Activated T-cell treated with anti-CD3 and anti-CD28 coated beads, Interleukin-2, amount 50 U/mL, for 4 hours (primary cell): ENCODE data around the gene GNG4. TPM values are rescaled to one million over a fixed set of nuclear protein-coding genes. Genes with fewer than 3 reads are reported as not detected.
"Not testable (repeated sequence)": the region's sequence is repeated elsewhere in the genome, so short reads cannot be mapped to it uniquely, and the experiment has no call there.

Source experiments
- ATAC-seq, 2 donors: fragments of 200-7000 bp; cut with Tn5 transposase; one replicate each; pipeline ENCODE4 v1.10.0; 2021
- DNase-seq: peaks from one replicate; pipeline ENCODE4 v3.0.0-alpha.2; 2020
- H3K27me3 Mint-ChIP-seq: one replicate; pipeline ENCODE4 v1.8.0; 2021; ENCODE audit warnings: low read depth, mixed read lengths
- H3K36me3 Mint-ChIP-seq: one replicate; pipeline ENCODE4 v1.8.0; 2022; ENCODE audit warnings: mixed read lengths; ENCODE audit not compliant: insufficient read depth
- H3K4me1 Mint-ChIP-seq: one replicate; pipeline ENCODE4 v1.8.0; 2021; ENCODE audit warnings: low read depth, mixed read lengths
- H3K4me3 Mint-ChIP-seq: one replicate; pipeline ENCODE4 v1.8.0; 2021; ENCODE audit warnings: mild to moderate bottlenecking, moderate library complexity, mixed read lengths
- H3K9me3 Mint-ChIP-seq: one replicate; pipeline ENCODE4 v1.8.0; 2021; ENCODE audit warnings: mixed read lengths
- total RNA-seq, 3 donors: library from RNA; stranded (reverse); gene quantifications; one replicate each; pipeline ENCODE4 v1.2.1, GENCODE V29; 2021

The GNG4 gene
- total RNA-seq, 3 donors from 2014 or later, result 0.26 to 1.4 (median 0.58) TPM

DNA sequence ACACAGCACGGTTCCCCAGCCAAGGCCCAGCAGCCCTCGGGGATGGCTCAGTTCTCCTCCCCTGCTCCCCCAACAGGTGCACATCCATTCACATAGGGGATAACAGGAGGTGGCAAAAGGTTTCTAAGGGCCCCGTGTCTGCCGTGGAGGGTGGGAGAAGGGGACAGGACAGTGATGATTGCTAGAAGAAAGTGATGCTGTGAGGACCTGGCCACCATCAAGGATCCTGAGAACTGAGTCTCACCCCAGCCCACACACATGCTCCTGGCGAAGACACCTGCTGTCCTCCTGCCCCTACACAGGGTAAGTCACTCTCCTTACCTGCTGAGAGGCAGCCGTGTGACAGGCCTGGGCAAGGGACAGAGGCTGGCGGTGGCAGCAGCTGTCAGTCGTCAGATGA, 54.5 kb downstream of the GNG4 start:
- Mint-ChIP-seq H3K27me3 (peaks cover 11% of the 10 kb centered on the region), H3K4me1 (peaks cover 6% of the 10 kb centered on the region), H3K36me3 (no peaks in the 10 kb centered on the region), H3K9me3 (no peaks in the 10 kb centered on the region), H3K4me3 (no peak overlapping the region)
- no peak for DNase-seq
- ATAC-seq, result peak in 1 of 2 donors; percentile 14

DNA sequence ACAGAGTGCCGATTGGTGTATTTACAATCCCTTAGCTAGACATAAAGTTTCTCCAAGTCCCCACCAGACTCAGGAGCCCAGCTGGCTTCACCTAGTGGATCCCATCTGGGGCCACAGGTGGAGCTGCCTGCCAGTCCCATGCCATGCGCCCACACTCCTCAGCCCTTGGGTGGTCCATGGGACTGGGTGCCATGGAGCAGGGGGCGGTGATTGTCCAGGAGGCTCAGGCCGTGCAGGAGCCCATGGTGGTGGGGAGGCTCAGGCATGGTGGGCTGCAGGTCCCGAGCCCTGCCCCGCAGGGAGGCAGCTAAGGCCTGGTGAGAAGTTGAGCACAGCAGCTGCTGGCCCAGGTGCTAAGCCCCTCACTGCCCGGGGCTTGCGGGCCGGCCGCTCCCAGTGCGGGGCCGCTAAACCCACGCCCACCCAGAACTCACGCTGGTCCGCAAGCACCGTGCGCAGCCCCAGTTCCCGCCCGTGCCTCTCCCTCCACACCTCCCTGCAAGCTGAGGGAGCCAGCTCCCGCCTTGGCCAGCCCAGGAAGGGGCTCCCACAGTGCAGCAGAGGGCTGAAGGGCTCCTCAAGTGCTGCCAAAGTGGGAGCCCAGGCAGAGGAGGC, 55.2 kb downstream of the GNG4 start:
- DNase-seq, H3K9me3 Mint-ChIP-seq, H3K4me1 Mint-ChIP-seq, H3K36me3 Mint-ChIP-seq, ATAC-seq, H3K4me3 Mint-ChIP-seq: not testable (repeated sequence)
- peaks cover 11% of the 10 kb centered on the region for H3K27me3 Mint-ChIP-seq

DNA sequence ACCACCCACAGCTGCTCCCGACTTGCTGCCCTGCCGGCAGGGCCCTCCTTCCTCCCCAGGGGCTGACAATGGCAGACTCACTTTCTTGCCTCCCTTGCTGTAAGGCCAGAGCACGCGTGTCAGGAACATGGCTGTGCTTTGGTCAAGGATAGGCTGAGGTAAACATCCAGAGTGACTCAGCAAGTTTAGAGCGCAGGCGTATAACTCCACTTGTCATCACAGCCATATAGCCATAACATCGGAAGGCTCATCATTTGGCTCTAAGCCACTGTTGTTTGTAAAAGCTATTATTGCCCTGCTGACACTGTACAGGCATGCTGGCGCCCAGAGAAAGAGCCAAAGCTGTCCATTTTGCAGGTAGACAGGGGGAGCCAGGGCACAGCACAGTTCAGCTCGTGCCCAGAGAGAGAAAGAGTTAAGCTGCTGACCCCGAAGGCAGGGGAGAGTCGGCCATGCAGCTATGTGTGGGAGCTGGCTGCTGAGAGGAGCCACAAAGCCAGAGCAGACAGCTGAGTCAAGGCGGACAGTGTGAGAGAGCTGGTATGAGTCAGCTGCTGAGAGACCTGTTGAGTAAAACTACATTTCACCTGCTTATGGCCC, 60.6 kb downstream of the GNG4 start:
- Mint-ChIP-seq H3K36me3 (no peaks in the 10 kb centered on the region), H3K4me1 (peaks cover 5% of the 10 kb centered on the region), H3K9me3 (peaks cover 11% of the 10 kb centered on the region), H3K27me3 (peaks cover 15% of the 10 kb centered on the region), H3K4me3 (no peak overlapping the region)
- ATAC-seq (no peak), DNase-seq (no peak)

DNA sequence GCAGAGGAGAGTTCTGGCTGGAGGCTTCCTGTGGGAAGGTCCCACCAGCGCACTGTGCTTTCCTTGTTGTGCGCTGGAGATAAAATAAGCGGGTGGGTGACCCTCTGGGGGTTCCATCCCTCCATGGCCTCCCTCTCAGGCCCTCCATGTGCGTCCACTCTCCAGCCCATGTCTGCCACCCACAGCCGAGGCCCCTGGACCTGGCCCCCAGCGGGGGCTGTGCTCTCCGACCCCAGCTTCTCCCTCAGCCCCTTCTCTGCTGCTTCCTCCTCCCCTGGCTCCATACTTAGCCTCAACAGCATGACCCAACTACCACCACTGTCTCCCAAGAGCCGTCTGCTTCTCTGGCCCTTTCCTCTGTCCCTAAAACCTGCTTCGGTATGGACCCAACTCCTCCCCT, 61.4 kb downstream of the GNG4 start:
- H3K36me3 Mint-ChIP-seq, result no peaks in the 10 kb centered on the region
- H3K9me3 Mint-ChIP-seq, result peaks cover 11% of the 10 kb centered on the region
- peaks cover 15% of the 10 kb centered on the region for H3K27me3 Mint-ChIP-seq
- no peak overlapping the region for H3K4me3 Mint-ChIP-seq
- DNase-seq (no peak), ATAC-seq (no peak)
- no peaks in the 10 kb centered on the region for H3K4me1 Mint-ChIP-seq

DNA sequence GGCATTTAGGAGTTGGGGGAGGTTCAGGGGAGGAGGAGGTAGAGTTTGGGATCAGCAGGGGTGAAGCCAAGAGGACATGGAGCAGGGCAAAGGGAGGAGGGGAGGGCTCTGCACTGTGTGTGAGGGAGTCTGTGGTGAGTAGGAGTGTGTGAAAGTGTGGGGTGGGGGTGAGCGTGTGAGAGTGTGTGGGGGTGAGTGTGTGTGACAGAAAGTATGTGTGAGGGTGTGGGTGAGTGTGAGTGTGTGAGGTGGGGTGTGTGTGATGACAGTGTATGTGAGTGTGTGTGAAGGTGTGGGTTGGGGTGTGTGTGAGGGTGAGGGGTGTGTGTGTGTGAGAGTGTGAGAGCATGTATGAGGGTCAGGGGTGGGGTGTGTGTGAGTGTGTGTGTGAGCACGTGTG, 62.6 kb downstream of the GNG4 start:
- no peaks in the 10 kb centered on the region for H3K4me1 Mint-ChIP-seq

DNA sequence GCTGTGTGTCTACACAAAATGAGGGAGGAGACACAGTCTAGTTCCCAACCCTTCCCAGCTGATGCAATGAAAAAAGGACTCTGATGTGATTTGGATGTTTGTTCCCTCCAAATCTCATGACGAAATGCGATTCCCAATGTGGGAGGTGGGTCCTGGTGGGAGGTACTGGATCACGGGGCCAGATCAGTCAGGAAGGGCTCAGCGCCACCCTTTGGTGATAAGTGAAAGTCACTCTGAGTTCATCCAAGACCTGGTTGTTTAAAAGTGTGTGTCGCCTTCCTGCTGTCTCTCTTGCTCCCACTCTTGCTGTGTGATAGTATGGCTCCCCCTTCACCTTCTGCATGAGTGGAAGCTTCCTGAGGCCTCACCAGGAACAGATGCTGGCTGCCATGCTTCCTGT, 63.2 kb downstream of the GNG4 start:
- Mint-ChIP-seq H3K4me3 (no peak overlapping the region), H3K27me3 (peaks cover 15% of the 10 kb centered on the region), H3K4me1 (no peaks in the 10 kb centered on the region), H3K9me3 (peaks cover 11% of the 10 kb centered on the region), H3K36me3 (no peaks in the 10 kb centered on the region)
- DNase-seq, result no peak
- ATAC-seq, result no peak

More for the DNA sequence above, 62.6 kb downstream of the GNG4 start:
- DNase-seq (no peak), ATAC-seq (no peak)
- Mint-ChIP-seq H3K9me3 (peaks cover 11% of the 10 kb centered on the region), H3K36me3 (no peaks in the 10 kb centered on the region), H3K4me3 (no peak overlapping the region), H3K27me3 (peaks cover 15% of the 10 kb centered on the region)

DNA sequence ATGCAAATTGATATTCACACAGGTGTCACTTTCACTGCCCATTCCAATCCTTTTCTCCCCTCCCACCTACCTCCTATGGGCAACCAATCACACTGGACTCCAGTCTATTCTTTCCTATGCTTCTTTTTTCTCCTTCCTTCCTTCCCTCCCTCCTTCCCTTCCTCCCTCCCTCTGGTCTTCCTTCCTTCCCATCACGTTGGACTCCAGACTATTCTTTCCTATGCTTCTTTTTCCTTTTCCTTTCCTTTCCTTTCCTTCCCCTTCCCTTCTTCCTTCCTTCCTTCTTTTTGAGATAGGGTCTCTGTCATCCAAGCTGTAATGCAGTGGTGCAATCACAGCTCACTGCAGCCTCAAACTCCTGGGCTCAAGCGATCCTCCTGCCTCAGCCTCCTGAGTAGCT, 64.6 kb downstream of the GNG4 start:
- ATAC-seq (no peak), DNase-seq (no peak)
- H3K9me3 Mint-ChIP-seq, result peaks cover 11% of the 10 kb centered on the region
- peaks cover 7% of the 10 kb centered on the region for H3K27me3 Mint-ChIP-seq
- no peaks in the 10 kb centered on the region for H3K36me3 Mint-ChIP-seq
- H3K4me1 Mint-ChIP-seq, result no peaks in the 10 kb centered on the region
- no peak overlapping the region for H3K4me3 Mint-ChIP-seq

DNA sequence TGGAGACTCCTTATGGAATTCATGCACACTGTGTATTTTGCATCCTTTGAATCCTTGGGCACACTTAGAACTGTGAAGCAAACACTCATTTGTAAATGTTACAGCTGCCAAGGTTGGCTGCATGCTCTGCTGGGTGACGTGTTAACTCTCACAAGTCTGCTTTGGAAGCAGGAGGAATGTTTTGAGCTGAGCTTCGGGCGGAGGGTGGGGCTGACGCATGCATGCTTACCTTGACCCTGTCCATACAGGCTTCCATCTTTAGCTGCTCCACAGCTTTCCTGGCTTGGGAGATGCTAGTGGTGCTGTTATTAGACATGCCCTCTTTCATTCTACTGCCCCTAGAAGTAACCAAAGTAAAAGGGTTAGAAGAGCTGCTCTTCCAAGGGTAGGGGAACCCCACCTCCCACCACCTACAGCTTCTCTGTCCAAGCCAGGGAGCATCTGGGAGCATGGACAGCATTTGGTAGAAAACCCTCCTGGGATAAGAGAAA, 66.0 kb downstream of the GNG4 start:
- Mint-ChIP-seq H3K27me3 (peaks cover 7% of the 10 kb centered on the region), H3K9me3 (peaks cover 3% of the 10 kb centered on the region), H3K36me3 (no peaks in the 10 kb centered on the region), H3K4me3 (no peak overlapping the region), H3K4me1 (no peaks in the 10 kb centered on the region)
- no peak for ATAC-seq
- DNase-seq, result no peak

DNA sequence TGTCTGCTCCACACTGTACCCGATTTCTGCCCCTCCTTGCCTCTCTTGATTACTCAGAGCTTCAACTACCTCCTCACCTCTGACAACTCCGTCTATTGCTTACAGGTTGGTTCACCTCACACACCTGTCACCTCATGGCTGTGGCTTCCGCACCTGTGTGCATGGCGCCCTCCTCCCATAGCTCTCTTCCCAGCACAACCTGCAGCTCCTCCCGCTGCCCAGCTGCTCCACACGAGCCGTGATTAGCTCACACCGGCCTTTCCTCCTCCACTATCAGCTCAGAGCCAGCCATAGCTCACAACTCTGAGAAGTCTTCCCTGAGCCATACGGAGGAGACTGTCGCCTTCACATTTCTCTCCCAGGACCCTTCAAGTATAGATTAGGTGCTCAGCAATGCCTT, 67.5 kb downstream of the GNG4 start:
- Mint-ChIP-seq H3K4me1 (no peaks in the 10 kb centered on the region), H3K9me3 (no peaks in the 10 kb centered on the region), H3K4me3 (no peak overlapping the region), H3K36me3 (no peaks in the 10 kb centered on the region), H3K27me3 (peaks cover 7% of the 10 kb centered on the region)
- ATAC-seq (no peak), DNase-seq (no peak)

DNA sequence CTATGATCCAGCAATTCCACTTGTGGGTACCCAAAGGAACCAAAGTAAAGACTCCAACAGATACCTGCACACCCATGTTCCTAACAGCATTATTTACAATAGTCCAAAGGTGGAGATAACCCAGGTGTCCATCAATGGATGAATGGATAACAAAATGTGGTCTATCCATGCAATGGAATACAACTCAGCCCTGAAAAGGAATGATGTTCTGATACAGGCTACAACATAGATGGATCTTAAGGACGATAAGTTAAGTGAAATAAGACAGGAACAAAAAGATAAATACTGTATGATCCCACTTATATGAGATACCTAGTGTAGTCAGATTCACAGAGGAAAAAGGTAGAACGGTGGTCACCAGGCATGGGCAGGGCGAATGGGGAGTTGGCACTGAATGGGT, 69.7 kb downstream of the GNG4 start:
- no peak overlapping the region for H3K4me3 Mint-ChIP-seq
- peaks cover 5% of the 10 kb centered on the region for H3K27me3 Mint-ChIP-seq

DNA sequence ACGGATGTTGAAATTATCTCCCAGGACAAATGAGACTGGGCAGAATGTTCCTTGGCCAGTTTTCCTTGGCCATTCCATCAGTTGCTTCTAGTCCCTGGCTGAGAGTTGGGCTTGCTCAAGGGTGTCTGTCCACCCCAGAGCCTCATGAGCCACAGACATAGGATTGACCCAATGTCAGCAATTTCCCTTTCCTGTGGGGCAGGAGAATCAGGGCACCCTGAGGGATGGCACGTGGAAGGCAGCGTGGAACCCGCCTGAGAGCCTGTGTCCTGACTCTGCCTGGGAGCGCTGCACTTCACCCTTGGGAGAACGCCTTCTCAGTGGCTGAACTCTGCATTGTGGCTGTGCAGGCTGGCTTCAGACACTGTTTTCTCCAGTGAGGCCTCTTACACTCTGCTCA, 74.0 kb downstream of the GNG4 start:
- peaks cover 2% of the 10 kb centered on the region for H3K27me3 Mint-ChIP-seq

More for the DNA sequence above, 69.7 kb downstream of the GNG4 start:
- ATAC-seq, result no peak
- no peak for DNase-seq
- Mint-ChIP-seq H3K36me3 (no peaks in the 10 kb centered on the region), H3K4me1 (no peaks in the 10 kb centered on the region), H3K9me3 (no peaks in the 10 kb centered on the region)

DNA sequence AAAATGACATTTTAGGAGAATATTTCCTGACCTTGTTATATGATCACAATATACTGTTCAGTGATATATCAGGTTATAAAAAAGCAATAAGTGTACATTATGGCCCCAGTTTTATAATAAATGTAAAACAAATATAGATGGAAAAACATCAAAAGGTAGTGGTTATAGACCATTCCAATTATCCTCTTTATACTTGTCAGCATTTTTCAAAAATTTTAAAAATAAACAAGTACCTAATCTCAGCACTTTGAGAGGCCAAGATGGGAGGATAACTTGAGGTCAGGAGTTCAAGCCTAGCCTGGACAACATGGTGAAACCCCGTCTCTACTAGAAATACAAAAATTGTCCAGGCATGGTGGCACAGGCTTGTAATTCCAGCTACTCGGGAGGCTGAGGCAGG, 75.7 kb downstream of the GNG4 start:
- no peak for DNase-seq
- H3K36me3 Mint-ChIP-seq, result no peaks in the 10 kb centered on the region
- no peak for ATAC-seq
- H3K27me3 Mint-ChIP-seq, result peaks cover 2% of the 10 kb centered on the region
- no peaks in the 10 kb centered on the region for H3K4me1 Mint-ChIP-seq
- no peak overlapping the region for H3K4me3 Mint-ChIP-seq
- no peaks in the 10 kb centered on the region for H3K9me3 Mint-ChIP-seq

More for the DNA sequence above, 74.0 kb downstream of the GNG4 start:
- no peak overlapping the region for H3K4me3 Mint-ChIP-seq
- ATAC-seq (no peak), DNase-seq (no peak)
- H3K9me3 Mint-ChIP-seq, result no peaks in the 10 kb centered on the region
- H3K36me3 Mint-ChIP-seq, result no peaks in the 10 kb centered on the region
- no peaks in the 10 kb centered on the region for H3K4me1 Mint-ChIP-seq

DNA sequence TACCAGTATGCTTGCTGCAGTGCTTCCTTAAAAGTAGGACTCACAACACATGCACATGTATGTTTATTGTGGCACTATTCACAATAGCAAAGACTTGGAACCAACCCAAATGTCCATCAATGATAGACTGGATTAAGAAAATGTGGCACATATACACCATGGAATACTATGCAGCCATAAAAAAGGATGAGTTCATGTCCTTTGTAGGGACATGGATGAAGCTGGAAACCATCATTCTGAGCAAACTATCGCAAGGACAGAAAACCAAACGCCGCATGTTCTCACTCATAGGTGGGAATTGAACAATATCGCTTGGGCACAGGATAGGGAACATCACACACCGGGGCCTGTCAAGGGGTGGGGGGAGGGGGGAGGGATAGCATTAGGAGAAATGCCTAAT, 76.6 kb downstream of the GNG4 start:
- H3K36me3 Mint-ChIP-seq, DNase-seq, H3K27me3 Mint-ChIP-seq, H3K9me3 Mint-ChIP-seq, H3K4me3 Mint-ChIP-seq, ATAC-seq, H3K4me1 Mint-ChIP-seq: not testable (repeated sequence)

DNA sequence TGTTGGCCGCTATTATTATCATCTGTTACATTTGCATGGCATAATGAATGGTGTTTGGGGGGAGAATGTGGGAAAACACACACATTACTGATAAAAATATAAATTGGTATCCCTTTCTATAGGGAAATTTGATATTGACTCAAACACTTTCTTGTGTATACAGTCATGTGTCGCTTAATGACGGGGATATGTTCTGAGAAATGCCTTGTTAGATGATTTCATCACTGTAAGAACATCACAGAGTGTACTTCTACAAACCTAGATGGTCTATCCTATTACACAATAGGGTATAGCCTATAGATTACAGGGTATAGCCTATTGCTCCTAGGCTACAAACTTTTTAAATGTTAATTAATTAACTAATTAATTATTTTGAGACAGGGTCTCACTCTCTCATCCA, 78.1 kb downstream of the GNG4 start:
- H3K4me1 Mint-ChIP-seq, result peaks cover 11% of the 10 kb centered on the region
- H3K4me3 Mint-ChIP-seq, result no peak overlapping the region
- no peaks in the 10 kb centered on the region for H3K36me3 Mint-ChIP-seq
- ATAC-seq, result no peak
- peaks cover 2% of the 10 kb centered on the region for H3K27me3 Mint-ChIP-seq
- no peaks in the 10 kb centered on the region for H3K9me3 Mint-ChIP-seq
- no peak for DNase-seq

DNA sequence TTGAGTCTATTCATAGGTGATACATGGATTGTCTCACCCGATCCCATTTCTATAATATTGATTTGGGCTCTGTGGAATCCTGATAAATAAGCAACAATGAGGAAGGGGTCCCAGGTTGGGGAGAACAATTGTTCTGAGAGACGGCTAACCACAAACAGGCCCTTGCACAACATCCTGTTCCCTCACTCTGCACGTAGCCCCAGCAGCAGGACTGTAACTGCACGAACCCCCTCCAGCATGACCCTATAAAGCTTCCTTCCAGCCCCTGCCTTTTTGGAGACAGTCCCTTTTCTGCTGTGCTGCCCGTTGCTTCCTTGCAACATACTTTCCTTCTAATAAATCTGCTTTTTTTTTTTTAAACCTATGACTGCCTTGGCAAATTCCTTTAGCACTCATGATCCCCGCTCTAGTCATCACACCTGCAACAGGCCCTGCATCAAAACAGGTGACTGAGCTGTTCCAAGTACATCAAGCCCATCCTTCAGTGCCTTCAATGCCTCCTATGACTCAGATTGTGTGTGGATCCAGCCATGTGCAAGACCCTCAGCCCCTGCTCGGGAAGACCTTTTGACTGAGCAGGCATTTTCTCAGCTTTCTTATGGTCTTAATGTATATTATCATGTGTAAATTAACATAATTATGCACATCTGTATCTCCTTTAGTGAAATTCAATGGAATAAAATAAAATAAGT, 81.6 kb downstream of the GNG4 start:
- Mint-ChIP-seq H3K4me3 (no peak overlapping the region), H3K36me3 (no peaks in the 10 kb centered on the region), H3K9me3 (no peaks in the 10 kb centered on the region), H3K27me3 (no peaks in the 10 kb centered on the region), H3K4me1 (peaks cover 11% of the 10 kb centered on the region)
- DNase-seq (no peak), ATAC-seq (no peak)
